Measurements from ENCODE around the gene LPAR2. TPM values are rescaled to one million over a fixed set of nuclear protein-coding genes. Genes with fewer than 3 reads are reported as not detected.

LPAR2 gene
- total and polyA plus RNA-seq, 4 donors: 1.5 to 11.7 (median 7.9) TPM

DNA sequence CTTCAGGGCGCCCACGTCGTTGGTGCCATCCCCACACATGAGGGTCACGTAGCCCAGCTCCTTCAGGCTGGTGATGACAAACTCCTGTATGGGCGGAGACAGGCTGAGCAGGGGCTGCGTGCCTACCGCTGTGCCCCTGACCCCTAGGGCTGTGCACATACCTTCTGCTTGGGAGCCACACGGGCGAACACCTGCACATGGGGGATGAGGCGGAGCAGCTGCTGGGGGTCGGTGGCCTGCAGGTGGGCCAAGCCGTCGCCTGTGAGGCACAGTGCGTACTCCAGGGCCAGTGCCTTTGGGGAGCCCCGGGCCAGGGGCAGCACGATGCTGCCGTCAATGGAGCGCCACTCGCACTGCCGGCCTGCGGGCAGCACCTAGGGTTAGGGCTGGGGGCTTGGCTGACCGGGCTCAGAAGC is 21.6 kb upstream of the LPAR2 start:
- DNase-seq (no peak), ATAC-seq (ENCODE audit: low FRiP score) (no peak)
- intact Hi-C loops (cut with DNase I): no loop called here
- 95% methylated on average over 21 to 22 of the region's 22 CpGs for WGBS, 2 donors
- Histone ChIP-seq H3K27me3 (ENCODE audit: control insufficient read depth in 1 of 2, insufficient read depth in 2 of 2, low read length in 1 of 2) (no peaks in the 10 kb centered on the region), H3K4me1 (ENCODE audit: control insufficient read depth in 1 of 2, insufficient read depth in 2 of 2, low read length in 2 of 2) (no peaks in the 10 kb centered on the region), H3K36me3 (ENCODE audit: control insufficient read depth in 1 of 2, insufficient read depth in 2 of 2, low read length in 1 of 2) (peaks cover 0 to 25% of the 10 kb centered on the region in 2 donors), H3K27ac (ENCODE audit: low read depth in 1 of 2, low read length in 2 of 2) (no peak overlapping the region), H3K4me3 (ENCODE audit: low read length in 2 of 2) (no peak overlapping the region), H3K9me3 (ENCODE audit: control insufficient read depth, low read length) (no peaks in the 10 kb centered on the region)

DNA sequence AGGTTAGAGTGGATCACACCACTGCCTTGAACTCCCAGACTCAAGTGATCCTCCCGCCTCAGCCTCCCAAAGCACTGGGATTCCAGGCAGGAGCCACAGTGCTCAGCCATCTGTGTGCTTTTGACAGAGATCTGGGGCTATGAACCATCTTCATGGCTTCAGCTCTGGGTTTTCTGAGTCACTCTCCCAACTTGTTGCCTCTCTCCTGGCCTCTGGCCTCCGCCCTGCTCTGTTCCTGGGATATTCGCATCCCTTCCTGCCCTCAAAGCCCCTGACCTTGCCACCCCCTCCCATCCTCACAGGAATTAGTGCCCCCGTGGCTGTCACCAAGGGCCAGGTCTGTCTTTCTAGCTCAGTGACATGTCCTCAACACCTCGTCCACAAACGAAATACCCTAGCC is 21.1 kb upstream of the LPAR2 start:
- H3K4me3 ChIP-seq (ENCODE audit: low read length in 2 of 2): no peak overlapping the region
- peaks cover 0 to 21% of the 10 kb centered on the region in 2 donors for H3K36me3 ChIP-seq (ENCODE audit: control insufficient read depth in 1 of 2, insufficient read depth in 2 of 2, low read length in 1 of 2)
- H3K27me3 ChIP-seq (ENCODE audit: control insufficient read depth in 1 of 2, insufficient read depth in 2 of 2, low read length in 1 of 2): no peaks in the 10 kb centered on the region
- WGBS, 2 donors: 86% methylated on average over 6 of the region's 6 CpGs
- DNase-seq: no peak
- no peak overlapping the region for H3K27ac ChIP-seq (ENCODE audit: low read depth in 1 of 2, low read length in 2 of 2)
- no peak for ATAC-seq (ENCODE audit: low FRiP score)
- H3K4me1 ChIP-seq (ENCODE audit: control insufficient read depth in 1 of 2, insufficient read depth in 2 of 2, low read length in 2 of 2): no peaks in the 10 kb centered on the region
- intact Hi-C loops (cut with DNase I): no loop called here
- H3K9me3 ChIP-seq (ENCODE audit: control insufficient read depth, low read length): no peaks in the 10 kb centered on the region

- no peak for DNase-seq
- Histone ChIP-seq H3K36me3 (ENCODE audit: control insufficient read depth in 1 of 2, insufficient read depth in 2 of 2, low read length in 1 of 2) (peaks cover 0 to 13% of the 10 kb centered on the region in 2 donors), H3K9me3 (ENCODE audit: control insufficient read depth, low read length) (no peaks in the 10 kb centered on the region), H3K4me3 (ENCODE audit: low read length in 2 of 2) (no peak overlapping the region), H3K4me1 (ENCODE audit: control insufficient read depth in 1 of 2, insufficient read depth in 2 of 2, low read length in 2 of 2) (no peaks in the 10 kb centered on the region), H3K27me3 (ENCODE audit: control insufficient read depth in 1 of 2, insufficient read depth in 2 of 2, low read length in 1 of 2) (no peaks in the 10 kb centered on the region), H3K27ac (ENCODE audit: low read depth in 1 of 2, low read length in 2 of 2) (no peak overlapping the region)
- ATAC-seq (ENCODE audit: low FRiP score): no peak
- intact Hi-C loops (cut with DNase I): no loop called here
- 91 to 92% methylated on average over 27 to 29 of the region's 29 CpGs for WGBS, 2 donors
Measured at GRCh38 chr19:19647037-19647835, 19.2 kb upstream of the LPAR2 start.

GRCh38 chr19:19645233-19645870 is 17.3 kb upstream of the LPAR2 start:
- Histone ChIP-seq H3K9me3 (ENCODE audit: control insufficient read depth, low read length) (no peaks in the 10 kb centered on the region), H3K27me3 (ENCODE audit: control insufficient read depth in 1 of 2, insufficient read depth in 2 of 2, low read length in 1 of 2) (no peaks in the 10 kb centered on the region), H3K4me1 (ENCODE audit: control insufficient read depth in 1 of 2, insufficient read depth in 2 of 2, low read length in 2 of 2) (no peaks in the 10 kb centered on the region), H3K27ac (ENCODE audit: low read depth in 1 of 2, low read length in 2 of 2) (no peak overlapping the region), H3K4me3 (ENCODE audit: low read length in 2 of 2) (no peak overlapping the region), H3K36me3 (ENCODE audit: control insufficient read depth in 1 of 2, insufficient read depth in 2 of 2, low read length in 1 of 2) (peaks cover 0 to 9% of the 10 kb centered on the region in 2 donors)
- no peak for DNase-seq
- whole genome bisulfite sequencing, 2 donors: 91 to 92% methylated on average over 17 of the region's 17 CpGs
- ATAC-seq (ENCODE audit: low FRiP score): no peak
- intact Hi-C loops (cut with DNase I): no loop called here

DNA sequence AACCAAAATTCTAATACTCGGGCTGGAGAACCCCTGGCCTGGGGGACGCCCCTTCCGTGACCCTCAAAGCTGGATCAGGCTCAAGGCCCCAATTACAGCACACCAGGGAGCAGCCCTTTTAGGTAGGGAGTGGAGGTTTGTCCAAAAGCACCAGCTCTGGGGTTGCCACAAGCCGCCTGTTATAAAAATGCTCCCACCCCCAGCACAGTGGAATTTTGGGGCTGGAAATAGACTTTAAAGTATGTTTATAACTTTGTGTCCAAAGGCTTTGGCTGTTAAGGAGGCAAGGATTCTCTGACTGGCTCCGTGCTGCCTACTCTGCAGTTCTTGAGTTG is 16.0 kb upstream of the LPAR2 start:
- intact Hi-C loops (cut with DNase I): loop anchor here (1.0 to 5.0 kb wide), 2 partner anchors 112 kb away; no protein-coding TSS in a partner anchor
- DNase-seq: no peak
- H3K27ac ChIP-seq (ENCODE audit: low read depth in 1 of 2, low read length in 2 of 2): no peak overlapping the region
- H3K9me3 ChIP-seq (ENCODE audit: control insufficient read depth, low read length): no peaks in the 10 kb centered on the region
- no peaks in the 10 kb centered on the region for H3K4me1 ChIP-seq (ENCODE audit: control insufficient read depth in 1 of 2, insufficient read depth in 2 of 2, low read length in 2 of 2)
- no peak overlapping the region for H3K4me3 ChIP-seq (ENCODE audit: low read length in 2 of 2)
- ATAC-seq (ENCODE audit: low FRiP score): no peak
- H3K27me3 ChIP-seq (ENCODE audit: control insufficient read depth in 1 of 2, insufficient read depth in 2 of 2, low read length in 1 of 2): no peaks in the 10 kb centered on the region
- 14 to 15% methylated on average over 5 of the region's 5 CpGs for WGBS, 2 donors
- peaks cover 0 to under 1% of the 10 kb centered on the region in 2 donors for H3K36me3 ChIP-seq (ENCODE audit: control insufficient read depth in 1 of 2, insufficient read depth in 2 of 2, low read length in 1 of 2)

- 1% methylated on average over 45 to 50 of the region's 50 CpGs for WGBS, 2 donors
- H3K4me3 ChIP-seq (ENCODE audit: low read length in 2 of 2): peak within 1 kb of the TSS; percentile 29 to 60
- no peaks in the 10 kb centered on the region for H3K27me3 ChIP-seq (ENCODE audit: control insufficient read depth in 1 of 2, insufficient read depth in 2 of 2, low read length in 1 of 2)
- peak; percentile 85 for ATAC-seq (ENCODE audit: low FRiP score)
- H3K36me3 ChIP-seq (ENCODE audit: control insufficient read depth in 1 of 2, insufficient read depth in 2 of 2, low read length in 1 of 2): no peaks in the 10 kb centered on the region
- intact Hi-C loops (cut with DNase I): loop anchor here (1.0 to 5.0 kb wide), 3 partner anchors 20 to 111 kb away; partner anchors contain the start of gene ATP13A1 (in 1 of the 2)
- no peaks in the 10 kb centered on the region for H3K9me3 ChIP-seq (ENCODE audit: control insufficient read depth, low read length)
- no peaks in the 10 kb centered on the region for H3K4me1 ChIP-seq (ENCODE audit: control insufficient read depth in 1 of 2, insufficient read depth in 2 of 2, low read length in 2 of 2)
- H3K27ac ChIP-seq (ENCODE audit: low read depth in 1 of 2, low read length in 2 of 2): no peak within 1 kb of the TSS
- peak; percentile 87 to 94 for DNase-seq
Measured at GRCh38 chr19:19643158-19644053, 15.4 kb upstream of the LPAR2 start, which contains the start of gene GMIP. GMIP (minus strand) TSS chr19:19643657; CDS start chr19:19643529, 128 bp downstream.

GRCh38 chr19:19642506-19643157 is 14.6 kb upstream of the LPAR2 start:
- Histone ChIP-seq H3K4me1 (ENCODE audit: control insufficient read depth in 1 of 2, insufficient read depth in 2 of 2, low read length in 2 of 2) (no peaks in the 10 kb centered on the region), H3K36me3 (ENCODE audit: control insufficient read depth in 1 of 2, insufficient read depth in 2 of 2, low read length in 1 of 2) (no peaks in the 10 kb centered on the region), H3K4me3 (ENCODE audit: low read length in 2 of 2) (peak overlapping the region; percentile 29 to 60), H3K27ac (ENCODE audit: low read depth in 1 of 2, low read length in 2 of 2) (no peak overlapping the region), H3K9me3 (ENCODE audit: control insufficient read depth, low read length) (no peaks in the 10 kb centered on the region), H3K27me3 (ENCODE audit: control insufficient read depth in 1 of 2, insufficient read depth in 2 of 2, low read length in 1 of 2) (no peaks in the 10 kb centered on the region)
- DNase-seq (no peak), ATAC-seq (ENCODE audit: low FRiP score) (no peak)
- WGBS, 2 donors: 20 to 29% methylated on average over 15 to 16 of the region's 16 CpGs
- intact Hi-C loops (cut with DNase I): loop anchor here (1.0 to 5.0 kb wide), 2 partner anchors 21 to 110 kb away; partner anchors contain the start of gene ATP13A1 (in 1 of the 2)
